Activated CD8-positive, alpha-beta T cell treated with anti-CD3 and anti-CD28 coated beads, Interleukin-2, amount 10 ng/mL, durations not matched to agents 7 days and 5 days (primary cell): ENCODE results near the gene ARHGAP22. TPM values are rescaled to one million over a fixed set of nuclear protein-coding genes. Genes with fewer than 3 reads are reported as not detected.

Source experiments
- ATAC-seq: fragments of 150-1000 bp; cut with Tn5 transposase; one replicate; pipeline ENCODE4 v1.10.0; 2021; ENCODE audit warnings: moderate library complexity
- CTCF ChIA-PET: fragments of 350-600 bp; sonication (Branson Sonifier 250); formaldehyde crosslinking; loops from one replicate; lab custom pipeline; 2021; ENCODE audit warnings: antibody characterized with exemption; lab: Charles Lee
- POLR2A ChIA-PET: fragments of 350-600 bp; sonication (Branson Sonifier 250); formaldehyde crosslinking; loops from one replicate; lab custom pipeline; 2021; ENCODE audit warnings: antibody characterized with exemption; lab: Charles Lee
- DNase-seq: peaks from one replicate; pipeline ENCODE4 v3.0.0-alpha.2; 2020
- H3K27ac Mint-ChIP-seq: one replicate; pipeline ENCODE4 v1.8.0; 2021; ENCODE audit warnings: mild to moderate bottlenecking, mixed read lengths
- H3K27me3 Mint-ChIP-seq: one replicate; pipeline ENCODE4 v1.8.0; 2021; ENCODE audit warnings: low read depth, mixed read lengths
- H3K36me3 Mint-ChIP-seq: one replicate; pipeline ENCODE4 v1.8.0; 2021; ENCODE audit warnings: low read depth, mixed read lengths
- H3K4me1 Mint-ChIP-seq: one replicate; pipeline ENCODE4 v1.8.0; 2021; ENCODE audit warnings: low read depth, mixed read lengths
- H3K4me3 Mint-ChIP-seq: one replicate; pipeline ENCODE4 v1.8.0; 2021; ENCODE audit warnings: mild to moderate bottlenecking, mixed read lengths
- H3K9me3 Mint-ChIP-seq: one replicate; pipeline ENCODE4 v1.8.0; 2022; ENCODE audit warnings: mixed read lengths; ENCODE audit not compliant: insufficient read depth
- total RNA-seq, 2 experiments: library from RNA; stranded (reverse); gene quantifications; one replicate each; pipeline ENCODE4 v1.2.3, GENCODE V29; 2021

The ARHGAP22 gene
- total RNA-seq, 2 experiments from 2014 or later: not detected

DNA sequence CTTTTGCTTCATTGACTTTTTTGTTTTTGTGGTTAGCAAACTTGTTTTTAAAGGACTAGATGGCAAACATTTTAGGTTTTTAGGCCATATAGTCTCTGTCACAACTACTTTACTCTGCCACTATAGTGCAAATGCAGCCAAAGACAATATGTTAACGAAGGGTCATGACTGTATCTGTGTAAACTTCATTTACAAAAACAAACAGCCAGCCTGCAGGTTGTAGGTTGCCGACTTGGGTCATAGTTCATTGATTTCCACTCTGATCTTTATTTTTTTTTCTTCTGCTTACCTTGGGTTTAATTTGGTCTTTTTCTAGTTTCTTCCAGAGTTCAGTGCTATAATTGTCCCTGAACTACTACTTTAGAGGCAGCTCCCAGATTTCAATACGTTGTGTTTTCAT is 120.0 kb downstream of the ARHGAP22 start:
- no peaks in the 10 kb centered on the region for H3K9me3 Mint-ChIP-seq
- no peaks in the 10 kb centered on the region for H3K4me1 Mint-ChIP-seq
- H3K4me3 Mint-ChIP-seq: no peak overlapping the region
- ChIA-PET POLR2A (no interaction called here), CTCF (no interaction called here)
- no peak overlapping the region for H3K27ac Mint-ChIP-seq
- no peak for DNase-seq
- ATAC-seq: no peak
- no peaks in the 10 kb centered on the region for H3K36me3 Mint-ChIP-seq
- H3K27me3 Mint-ChIP-seq: peaks cover 41% of the 10 kb centered on the region

GRCh38 chr10:48482207-48482606 is 122.7 kb downstream of the ARHGAP22 start:
- Mint-ChIP-seq H3K9me3 (no peaks in the 10 kb centered on the region), H3K4me1 (no peaks in the 10 kb centered on the region), H3K36me3 (no peaks in the 10 kb centered on the region), H3K27ac (no peak overlapping the region), H3K27me3 (peaks cover 38% of the 10 kb centered on the region), H3K4me3 (no peak overlapping the region)
- no peak for ATAC-seq
- ChIA-PET CTCF (no interaction called here), POLR2A (no interaction called here)
- no peak for DNase-seq

GRCh38 chr10:48481385-48481784 is 123.5 kb downstream of the ARHGAP22 start:
- ATAC-seq: no peak
- DNase-seq: no peak
- ChIA-PET POLR2A (no interaction called here), CTCF (no interaction called here)
- H3K36me3 Mint-ChIP-seq: no peaks in the 10 kb centered on the region
- no peaks in the 10 kb centered on the region for H3K9me3 Mint-ChIP-seq
- H3K27ac Mint-ChIP-seq: no peak overlapping the region
- peaks cover 31% of the 10 kb centered on the region for H3K27me3 Mint-ChIP-seq
- H3K4me1 Mint-ChIP-seq: no peaks in the 10 kb centered on the region
- H3K4me3 Mint-ChIP-seq: no peak overlapping the region

DNA sequence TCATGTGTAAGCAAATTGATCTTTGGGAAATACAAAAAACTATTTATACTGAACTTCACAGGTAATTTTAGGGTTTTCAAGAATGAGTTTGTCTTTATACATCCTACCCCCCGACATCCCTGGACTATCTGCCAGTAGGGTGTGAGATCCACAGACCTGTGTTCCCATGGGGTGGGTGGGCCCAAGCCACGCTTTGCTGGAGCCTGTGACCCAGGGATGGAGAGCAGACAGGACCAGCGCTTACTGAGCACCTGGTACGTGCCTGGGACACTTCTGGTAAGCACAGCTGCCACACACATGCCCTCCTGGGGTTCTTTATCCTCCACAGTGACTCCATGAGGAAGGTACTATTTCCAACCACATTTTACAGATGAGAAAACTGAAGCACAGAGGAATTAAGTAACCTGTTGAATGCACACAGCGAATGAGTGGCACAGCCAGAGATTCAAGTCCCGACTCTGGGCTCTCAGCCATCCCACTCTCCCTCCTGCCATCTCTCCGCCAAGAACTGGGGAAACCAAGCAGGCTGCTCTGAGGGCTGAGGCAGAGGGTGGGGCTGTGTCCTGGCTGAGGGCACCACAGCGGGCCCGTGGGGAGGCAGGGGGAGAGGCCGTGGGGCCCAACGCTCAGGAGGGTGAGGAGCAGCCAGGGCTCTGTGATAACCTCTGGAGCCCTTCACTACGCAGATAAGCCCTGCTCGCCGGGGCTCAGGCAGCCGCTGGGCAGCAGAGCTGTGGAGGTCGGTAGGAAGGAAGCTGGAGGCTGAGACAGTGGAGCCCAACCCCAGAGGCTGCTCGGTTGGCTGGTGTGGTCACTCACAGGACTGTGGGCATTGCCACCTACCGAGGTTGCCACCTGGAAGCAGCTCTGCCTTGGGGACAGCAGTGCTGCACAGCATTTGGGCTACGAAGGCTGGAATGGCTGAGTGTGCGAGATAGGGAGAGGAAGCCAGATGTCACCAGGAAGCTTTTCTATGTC is 124.2 kb downstream of the ARHGAP22 start:
- POLR2A ChIA-PET: no interaction called here
- CTCF ChIA-PET: no interaction called here
- Mint-ChIP-seq H3K27ac (no peak overlapping the region), H3K9me3 (no peaks in the 10 kb centered on the region), H3K4me3 (no peak overlapping the region), H3K4me1 (no peaks in the 10 kb centered on the region), H3K36me3 (no peaks in the 10 kb centered on the region), H3K27me3 (peaks cover 30% of the 10 kb centered on the region)
- DNase-seq: no peak
- no peak for ATAC-seq

DNA sequence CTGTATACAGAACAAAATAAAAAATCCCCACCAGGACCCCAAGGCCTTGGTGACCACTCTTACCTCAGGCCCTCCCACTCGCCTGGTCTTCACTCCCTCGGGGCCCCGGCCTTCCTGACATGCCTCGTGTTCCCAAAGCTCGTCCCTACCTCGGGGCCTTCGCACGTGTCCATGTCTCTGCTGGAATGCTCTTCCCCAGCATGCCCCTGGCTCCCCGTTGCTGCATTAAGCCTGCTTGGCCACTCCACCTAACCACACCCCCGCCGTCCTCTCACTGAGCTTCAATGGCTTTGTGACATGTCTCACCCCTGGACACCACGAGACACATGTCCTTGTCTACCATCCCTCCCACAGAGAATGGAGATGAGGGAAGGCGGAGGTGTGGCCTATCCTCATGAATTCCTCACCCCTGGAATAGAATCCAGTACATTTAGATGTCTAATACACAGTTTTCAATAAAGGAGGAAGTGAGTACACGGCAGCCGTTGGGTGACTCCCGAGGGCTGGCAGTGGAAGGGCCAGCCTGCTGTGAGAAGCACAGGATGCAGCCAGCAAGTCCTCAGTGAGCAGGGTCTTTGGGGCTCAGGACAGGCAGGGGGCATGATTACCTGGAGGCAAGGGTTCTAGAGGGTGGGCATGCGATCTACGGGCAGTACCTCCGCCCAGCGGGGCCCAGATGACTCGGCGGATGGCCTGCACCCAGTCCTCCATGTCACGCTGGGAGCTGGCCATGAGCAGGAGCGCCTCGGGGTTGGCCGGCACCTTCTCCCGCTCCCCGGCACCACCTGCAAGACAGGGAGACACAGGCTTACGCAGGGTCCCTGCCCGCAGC is 125.7 kb downstream of the ARHGAP22 start:
- H3K27me3 Mint-ChIP-seq: peaks cover 29% of the 10 kb centered on the region
- H3K36me3 Mint-ChIP-seq: no peaks in the 10 kb centered on the region
- no peaks in the 10 kb centered on the region for H3K9me3 Mint-ChIP-seq
- H3K4me3 Mint-ChIP-seq: no peak overlapping the region
- DNase-seq (no peak), ATAC-seq (no peak)
- no peak overlapping the region for H3K27ac Mint-ChIP-seq
- ChIA-PET CTCF (interaction anchor here (1.6 kb wide), 1 partner anchor 177 kb away, joined by 3 read pairs; no protein-coding TSS in a partner anchor), POLR2A (no interaction called here)
- no peaks in the 10 kb centered on the region for H3K4me1 Mint-ChIP-seq

DNA sequence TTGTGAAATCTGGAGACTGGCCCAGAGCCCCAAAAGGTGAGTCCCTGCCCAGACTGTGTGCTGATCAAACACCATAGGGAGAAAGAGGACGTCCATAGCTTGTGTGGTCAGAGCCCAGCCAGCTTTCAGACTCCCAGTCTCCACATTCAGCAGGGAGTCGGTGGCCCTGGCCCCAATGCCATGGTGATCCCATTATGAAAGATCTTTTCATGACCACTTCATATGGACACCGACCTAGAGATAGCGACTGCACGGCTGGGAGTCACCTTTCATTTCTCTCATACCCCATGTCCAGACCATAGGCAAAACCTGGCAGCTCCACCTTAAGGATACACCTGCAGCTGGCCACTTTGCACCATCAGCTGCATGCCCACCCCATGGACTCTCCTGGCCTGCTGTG is 126.4 kb downstream of the ARHGAP22 start:
- Mint-ChIP-seq H3K4me1 (no peaks in the 10 kb centered on the region), H3K9me3 (no peaks in the 10 kb centered on the region), H3K27ac (no peak overlapping the region), H3K4me3 (no peak overlapping the region), H3K27me3 (peaks cover 25% of the 10 kb centered on the region), H3K36me3 (no peaks in the 10 kb centered on the region)
- POLR2A ChIA-PET: no interaction called here
- CTCF ChIA-PET: interaction anchor here (1.6 kb wide), 1 partner anchor 178 kb away, joined by 3 read pairs; no protein-coding TSS in a partner anchor
- DNase-seq (no peak), ATAC-seq (no peak)

- ChIA-PET CTCF (no interaction called here), POLR2A (no interaction called here)
- DNase-seq: no peak
- H3K4me1 Mint-ChIP-seq: no peaks in the 10 kb centered on the region
- no peak overlapping the region for H3K27ac Mint-ChIP-seq
- no peaks in the 10 kb centered on the region for H3K36me3 Mint-ChIP-seq
- no peak for ATAC-seq
- peaks cover 25% of the 10 kb centered on the region for H3K27me3 Mint-ChIP-seq
- H3K9me3 Mint-ChIP-seq: no peaks in the 10 kb centered on the region
- H3K4me3 Mint-ChIP-seq: no peak overlapping the region
These were observed 127.3 kb downstream of the ARHGAP22 start for GRCh38 chr10:48477616-48478015.

DNA sequence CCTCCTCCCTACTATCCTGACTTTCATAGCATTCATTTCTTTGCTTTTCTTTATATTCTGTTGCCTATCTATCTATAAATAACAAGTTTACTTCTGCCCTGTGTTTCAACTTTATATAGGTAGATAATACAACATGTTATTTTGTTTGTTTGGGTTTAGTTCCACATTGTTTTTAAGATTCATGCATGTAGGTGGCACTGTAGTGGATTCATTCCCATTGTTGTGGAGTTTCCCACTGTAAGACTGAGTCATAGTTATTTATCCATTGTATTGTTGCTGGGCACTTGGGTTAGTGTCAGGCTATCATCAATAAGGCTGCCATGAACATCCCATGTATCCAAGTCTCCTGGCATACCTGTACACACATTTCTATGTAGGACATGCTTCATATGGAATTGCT is 127.7 kb downstream of the ARHGAP22 start:
- Mint-ChIP-seq H3K27ac (no peak overlapping the region), H3K27me3 (peaks cover 23% of the 10 kb centered on the region), H3K4me3 (no peak overlapping the region), H3K4me1 (no peaks in the 10 kb centered on the region), H3K36me3 (no peaks in the 10 kb centered on the region), H3K9me3 (no peaks in the 10 kb centered on the region)
- ChIA-PET POLR2A (no interaction called here), CTCF (no interaction called here)
- no peak for ATAC-seq
- no peak for DNase-seq

GRCh38 chr10:48476279-48476982 is 128.4 kb downstream of the ARHGAP22 start:
- no peaks in the 10 kb centered on the region for H3K4me1 Mint-ChIP-seq
- H3K36me3 Mint-ChIP-seq: no peaks in the 10 kb centered on the region
- H3K4me3 Mint-ChIP-seq: no peak overlapping the region
- ChIA-PET POLR2A (no interaction called here), CTCF (no interaction called here)
- H3K27ac Mint-ChIP-seq: no peak overlapping the region
- H3K27me3 Mint-ChIP-seq: peaks cover 22% of the 10 kb centered on the region
- DNase-seq: no peak
- no peaks in the 10 kb centered on the region for H3K9me3 Mint-ChIP-seq
- no peak for ATAC-seq

- no peaks in the 10 kb centered on the region for H3K4me1 Mint-ChIP-seq
- H3K27me3 Mint-ChIP-seq: peaks cover 22% of the 10 kb centered on the region
- DNase-seq (no peak), ATAC-seq (no peak)
- POLR2A ChIA-PET: no interaction called here
- H3K9me3 Mint-ChIP-seq: no peaks in the 10 kb centered on the region
- CTCF ChIA-PET: no interaction called here
- H3K36me3 Mint-ChIP-seq: no peaks in the 10 kb centered on the region
- no peak overlapping the region for H3K4me3 Mint-ChIP-seq
- H3K27ac Mint-ChIP-seq: no peak overlapping the region
These were observed 129.0 kb downstream of the ARHGAP22 start for GRCh38 chr10:48475943-48476278.

GRCh38 chr10:48474765-48475365 is 130.0 kb downstream of the ARHGAP22 start:
- Mint-ChIP-seq H3K27me3 (peaks cover 22% of the 10 kb centered on the region), H3K27ac (no peak overlapping the region), H3K4me3 (no peak overlapping the region), H3K4me1 (peaks cover 5% of the 10 kb centered on the region), H3K9me3 (no peaks in the 10 kb centered on the region), H3K36me3 (no peaks in the 10 kb centered on the region)
- ChIA-PET CTCF (no interaction called here), POLR2A (no interaction called here)
- DNase-seq: no peak
- no peak for ATAC-seq
